ENCODE results near the gene CRYGN.

Gene CRYGN

DNA sequence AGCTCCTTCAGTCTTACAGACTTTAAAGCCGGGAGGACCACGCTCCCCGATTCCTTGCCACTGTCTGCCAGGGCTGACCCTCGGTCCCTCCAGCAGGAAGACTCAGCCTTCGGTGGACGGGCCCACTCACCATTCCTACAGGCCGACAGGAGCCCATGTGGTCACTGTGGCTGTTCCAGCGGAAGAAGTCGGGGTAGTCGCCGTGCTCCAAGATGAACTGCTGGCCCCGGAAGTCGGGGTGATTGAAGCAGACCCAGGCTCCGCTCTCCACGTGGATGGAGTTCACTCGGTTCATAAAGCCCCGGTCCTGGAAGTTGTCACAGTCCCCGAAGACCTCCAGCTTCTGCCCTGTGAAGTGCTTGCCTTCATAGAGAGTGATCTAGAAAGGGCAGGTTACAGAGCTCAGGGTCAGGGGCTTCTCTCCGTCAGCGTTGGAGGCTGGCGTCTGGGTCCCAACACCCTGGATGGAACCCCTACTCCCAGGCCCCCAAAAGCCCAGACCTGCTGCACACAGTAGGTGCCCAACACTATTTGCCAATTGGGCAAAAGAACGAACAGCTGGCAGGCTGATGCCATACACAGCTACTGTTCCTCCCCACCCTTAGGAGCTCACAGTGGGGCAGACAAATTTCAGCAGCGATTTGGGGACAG is 1.9 kb downstream of the CRYGN start:
- H3K36me3 ChIP-seq (ENCODE audit: insufficient read depth, low read length) = no peaks in the 10 kb centered on the region
- no peak overlapping the region for H2AFZ ChIP-seq (ENCODE audit: low read length)
- no peaks in the 10 kb centered on the region for H4K20me1 ChIP-seq (ENCODE audit: insufficient read depth, low read length, poor library complexity, severe bottlenecking)
- no peak overlapping the region for H3K9ac ChIP-seq (ENCODE audit: low read depth, low read length, poor library complexity, severe bottlenecking)
- no peaks in the 10 kb centered on the region for H3K9me3 ChIP-seq (ENCODE audit: insufficient read depth, low read depth, low read length)
- H3K79me2 ChIP-seq (ENCODE audit: insufficient read depth, low read length) = no peaks in the 10 kb centered on the region
- H3K4me3 ChIP-seq (ENCODE audit: low read length, poor library complexity, severe bottlenecking) = no peak overlapping the region
- no peak overlapping the region for H3K4me2 ChIP-seq (ENCODE audit: low read depth, low read length, poor library complexity, severe bottlenecking)
- no peaks in the 10 kb centered on the region for H3K27me3 ChIP-seq (ENCODE audit: insufficient read depth, low read length, poor library complexity, severe bottlenecking)
- H3F3A ChIP-seq (ENCODE audit: low read depth) = no peaks in the 10 kb centered on the region
- no peaks in the 10 kb centered on the region for H3K9me2 ChIP-seq (replicated peaks; ENCODE audit: low read depth, low read length)
- H3K4me1 ChIP-seq (ENCODE audit: insufficient read depth, low read length, poor library complexity, severe bottlenecking) = peaks cover 22% of the 10 kb centered on the region
- TF ChIP-seq, protein P1, sequence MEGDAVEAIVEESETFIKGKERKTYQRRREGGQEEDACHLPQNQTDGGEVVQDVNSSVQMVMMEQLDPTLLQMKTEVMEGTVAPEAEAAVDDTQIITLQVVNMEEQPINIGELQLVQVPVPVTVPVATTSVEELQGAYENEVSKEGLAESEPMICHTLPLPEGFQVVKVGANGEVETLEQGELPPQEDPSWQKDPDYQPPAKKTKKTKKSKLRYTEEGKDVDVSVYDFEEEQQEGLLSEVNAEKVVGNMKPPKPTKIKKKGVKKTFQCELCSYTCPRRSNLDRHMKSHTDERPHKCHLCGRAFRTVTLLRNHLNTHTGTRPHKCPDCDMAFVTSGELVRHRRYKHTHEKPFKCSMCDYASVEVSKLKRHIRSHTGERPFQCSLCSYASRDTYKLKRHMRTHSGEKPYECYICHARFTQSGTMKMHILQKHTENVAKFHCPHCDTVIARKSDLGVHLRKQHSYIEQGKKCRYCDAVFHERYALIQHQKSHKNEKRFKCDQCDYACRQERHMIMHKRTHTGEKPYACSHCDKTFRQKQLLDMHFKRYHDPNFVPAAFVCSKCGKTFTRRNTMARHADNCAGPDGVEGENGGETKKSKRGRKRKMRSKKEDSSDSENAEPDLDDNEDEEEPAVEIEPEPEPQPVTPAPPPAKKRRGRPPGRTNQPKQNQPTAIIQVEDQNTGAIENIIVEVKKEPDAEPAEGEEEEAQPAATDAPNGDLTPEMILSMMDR (conservative IDR thresholded peaks at IDR 0.05; ENCODE audit: low read length) = no peak
- no peak for TF ChIP-seq EZH2phosphoT487 (IDR thresholded peaks at IDR 0.05; ENCODE audit: borderline replicate concordance)

DNA sequence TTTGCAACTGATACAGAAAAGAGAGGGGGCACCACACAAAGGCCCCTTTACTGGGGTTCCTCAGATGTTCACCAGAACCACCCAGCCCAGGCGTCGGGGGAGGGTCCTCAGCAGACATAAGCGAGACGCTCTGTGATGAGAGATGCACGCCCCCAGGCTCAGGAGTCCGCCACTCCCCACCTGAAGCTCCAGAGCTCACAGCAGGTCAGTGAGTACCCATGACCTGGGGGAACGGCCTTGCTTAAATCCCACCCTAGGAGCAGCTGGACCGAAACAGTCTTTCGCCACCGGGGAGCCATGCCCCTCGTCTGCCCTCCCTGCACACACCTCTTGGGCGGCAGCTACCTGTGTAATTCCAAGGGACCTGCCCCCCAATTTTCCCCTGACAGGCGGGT is 2.8 kb downstream of the CRYGN start:
- no peaks in the 10 kb centered on the region for H3F3A ChIP-seq (ENCODE audit: low read depth)
- TF ChIP-seq, protein P1 (conservative IDR thresholded peaks at IDR 0.05; ENCODE audit: low read length) = no peak
- TF ChIP-seq EZH2phosphoT487 (IDR thresholded peaks at IDR 0.05; ENCODE audit: borderline replicate concordance) = no peak
- H3K79me2 ChIP-seq (ENCODE audit: insufficient read depth, low read length) = no peaks in the 10 kb centered on the region
- H3K9ac ChIP-seq (ENCODE audit: low read depth, low read length, poor library complexity, severe bottlenecking) = no peak overlapping the region
- H3K27me3 ChIP-seq (ENCODE audit: insufficient read depth, low read length, poor library complexity, severe bottlenecking) = no peaks in the 10 kb centered on the region
- no peaks in the 10 kb centered on the region for H4K20me1 ChIP-seq (ENCODE audit: insufficient read depth, low read length, poor library complexity, severe bottlenecking)
- no peaks in the 10 kb centered on the region for H3K9me2 ChIP-seq (replicated peaks; ENCODE audit: low read depth, low read length)
- no peak overlapping the region for H3K4me2 ChIP-seq (ENCODE audit: low read depth, low read length, poor library complexity, severe bottlenecking)
- H3K4me3 ChIP-seq (ENCODE audit: low read length, poor library complexity, severe bottlenecking) = no peak overlapping the region
- no peaks in the 10 kb centered on the region for H3K36me3 ChIP-seq (ENCODE audit: insufficient read depth, low read length)
- H3K4me1 ChIP-seq (ENCODE audit: insufficient read depth, low read length, poor library complexity, severe bottlenecking) = peaks cover 27% of the 10 kb centered on the region
- no peaks in the 10 kb centered on the region for H3K9me3 ChIP-seq (ENCODE audit: insufficient read depth, low read depth, low read length)
- no peak overlapping the region for H2AFZ ChIP-seq (ENCODE audit: low read length)

DNA sequence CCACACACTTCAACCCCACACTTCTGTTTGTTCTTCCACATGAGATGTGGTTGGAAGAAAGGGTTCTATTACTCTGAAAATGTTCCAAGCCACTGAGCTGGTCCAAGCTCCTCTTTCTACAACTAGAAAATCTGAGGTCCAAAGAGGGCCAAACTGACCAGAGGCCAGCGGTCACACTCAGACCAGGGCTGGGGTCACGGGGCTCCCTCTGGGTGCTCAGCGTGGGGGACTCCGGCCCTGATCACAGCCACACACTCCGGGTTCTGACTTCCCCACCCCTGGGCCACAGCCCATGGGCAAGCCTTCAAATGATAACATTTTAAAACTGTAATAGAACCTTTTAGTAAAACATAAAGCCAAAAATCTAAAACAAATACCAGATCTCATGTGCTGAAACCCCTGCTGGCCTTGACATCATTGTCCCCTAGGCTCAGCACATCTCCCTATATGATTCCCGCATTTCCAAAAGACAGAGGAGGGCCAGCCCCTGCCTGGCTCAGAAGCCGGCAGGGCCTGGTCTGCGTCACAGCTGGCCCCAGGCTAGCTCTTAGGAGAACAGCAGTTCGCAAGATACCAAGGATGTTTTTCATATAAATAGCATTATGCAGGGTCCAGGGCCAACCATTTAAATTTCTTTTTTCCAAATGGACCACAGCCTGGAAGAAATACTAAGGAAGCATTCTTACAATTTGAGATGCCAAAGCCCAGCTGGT is 3.3 kb downstream of the CRYGN start:
- Histone ChIP-seq H3K9ac (ENCODE audit: low read depth, low read length, poor library complexity, severe bottlenecking) (no peak overlapping the region), H3K27me3 (ENCODE audit: insufficient read depth, low read length, poor library complexity, severe bottlenecking) (no peaks in the 10 kb centered on the region), H3K4me2 (ENCODE audit: low read depth, low read length, poor library complexity, severe bottlenecking) (no peak overlapping the region), H3K79me2 (ENCODE audit: insufficient read depth, low read length) (no peaks in the 10 kb centered on the region), H3K4me3 (ENCODE audit: low read length, poor library complexity, severe bottlenecking) (no peak overlapping the region), H2AFZ (ENCODE audit: low read length) (no peak overlapping the region), H4K20me1 (ENCODE audit: insufficient read depth, low read length, poor library complexity, severe bottlenecking) (no peaks in the 10 kb centered on the region), H3K36me3 (ENCODE audit: insufficient read depth, low read length) (no peaks in the 10 kb centered on the region), H3K4me1 (ENCODE audit: insufficient read depth, low read length, poor library complexity, severe bottlenecking) (peaks cover 25% of the 10 kb centered on the region), H3F3A (ENCODE audit: low read depth) (no peaks in the 10 kb centered on the region), H3K9me2 (replicated peaks; ENCODE audit: low read depth, low read length) (no peaks in the 10 kb centered on the region), H3K9me3 (ENCODE audit: insufficient read depth, low read depth, low read length) (no peaks in the 10 kb centered on the region)
- TF ChIP-seq, protein P1 (conservative IDR thresholded peaks at IDR 0.05; ENCODE audit: low read length) = no peak
- TF ChIP-seq EZH2phosphoT487 (IDR thresholded peaks at IDR 0.05; ENCODE audit: borderline replicate concordance) = no peak

All from Loucy (cell line).